Measurements from ENCODE around the gene KXD1.
A peak's percentile ranks its signal among the peaks of the same experiment; 100 is the strongest.
"Not testable (repeated sequence)": the region's sequence is repeated elsewhere in the genome, so short reads cannot be mapped to it uniquely, and the experiment has no call there.

The KXD1 gene

GRCh38 chr19:18523841-18524240 is 33.8 kb upstream of the KXD1 start:
- no peak overlapping the region for H3K27ac Mint-ChIP-seq
- H3K27me3 Mint-ChIP-seq: no peaks in the 10 kb centered on the region
- H3K36me3 Mint-ChIP-seq (ENCODE audit: low read depth): no peaks in the 10 kb centered on the region
- no peak overlapping the region for H3K4me3 Mint-ChIP-seq
- H3K4me1 Mint-ChIP-seq (ENCODE audit: low read depth): peaks cover 14% of the 10 kb centered on the region
- H3K9me3 Mint-ChIP-seq: no peaks in the 10 kb centered on the region

GRCh38 chr19:18526316-18526715 is 31.4 kb upstream of the KXD1 start:
- H3K27me3 Mint-ChIP-seq: no peaks in the 10 kb centered on the region
- no peak overlapping the region for H3K4me3 Mint-ChIP-seq
- peaks cover 3% of the 10 kb centered on the region for H3K4me1 Mint-ChIP-seq (ENCODE audit: low read depth)
- no peaks in the 10 kb centered on the region for H3K9me3 Mint-ChIP-seq
- no peak overlapping the region for H3K27ac Mint-ChIP-seq
- H3K36me3 Mint-ChIP-seq (ENCODE audit: low read depth): peaks cover 2% of the 10 kb centered on the region

- no peak overlapping the region for H3K27ac Mint-ChIP-seq
- H3K27me3 Mint-ChIP-seq: no peaks in the 10 kb centered on the region
- H3K4me1 Mint-ChIP-seq (ENCODE audit: low read depth): no peaks in the 10 kb centered on the region
- peaks cover 16% of the 10 kb centered on the region for H3K36me3 Mint-ChIP-seq (ENCODE audit: low read depth)
- no peaks in the 10 kb centered on the region for H3K9me3 Mint-ChIP-seq
- no peak overlapping the region for H3K4me3 Mint-ChIP-seq
These were observed 27.9 kb upstream of the KXD1 start for GRCh38 chr19:18529782-18530181.

- Mint-ChIP-seq H3K36me3 (ENCODE audit: low read depth) (peaks cover 24% of the 10 kb centered on the region), H3K9me3 (no peaks in the 10 kb centered on the region), H3K27ac (no peak overlapping the region), H3K27me3 (no peaks in the 10 kb centered on the region), H3K4me3 (no peak overlapping the region), H3K4me1 (ENCODE audit: low read depth) (no peaks in the 10 kb centered on the region)
These were observed 26.2 kb upstream of the KXD1 start for GRCh38 chr19:18531485-18531884.

GRCh38 chr19:18532168-18532890 is 25.3 kb upstream of the KXD1 start:
- Mint-ChIP-seq H3K4me3 (no peak overlapping the region), H3K36me3 (ENCODE audit: low read depth) (peaks cover 29% of the 10 kb centered on the region), H3K27ac (no peak overlapping the region), H3K27me3 (no peaks in the 10 kb centered on the region), H3K4me1 (ENCODE audit: low read depth) (no peaks in the 10 kb centered on the region), H3K9me3 (no peaks in the 10 kb centered on the region)

- no peak overlapping the region for H3K4me3 Mint-ChIP-seq
- H3K4me1 Mint-ChIP-seq (ENCODE audit: low read depth): no peaks in the 10 kb centered on the region
- no peaks in the 10 kb centered on the region for H3K27me3 Mint-ChIP-seq
- H3K9me3 Mint-ChIP-seq: no peaks in the 10 kb centered on the region
- peaks cover 33% of the 10 kb centered on the region for H3K36me3 Mint-ChIP-seq (ENCODE audit: low read depth)
- H3K27ac Mint-ChIP-seq: no peak overlapping the region
These were observed 24.6 kb upstream of the KXD1 start for GRCh38 chr19:18533058-18533457.

- Mint-ChIP-seq H3K36me3 (ENCODE audit: low read depth) (peaks cover 38% of the 10 kb centered on the region), H3K4me1 (ENCODE audit: low read depth) (peaks cover 8% of the 10 kb centered on the region), H3K27me3 (no peaks in the 10 kb centered on the region), H3K27ac (no peak overlapping the region), H3K9me3 (no peaks in the 10 kb centered on the region), H3K4me3 (no peak overlapping the region)
These were observed 21.2 kb upstream of the KXD1 start for GRCh38 chr19:18536475-18536874.

GRCh38 chr19:18537431-18537830 is 20.2 kb upstream of the KXD1 start:
- Mint-ChIP-seq H3K36me3 (ENCODE audit: low read depth) (peaks cover 35% of the 10 kb centered on the region), H3K9me3 (no peaks in the 10 kb centered on the region)

GRCh38 chr19:18538115-18538514 is 19.6 kb upstream of the KXD1 start:
- Mint-ChIP-seq H3K4me1 (ENCODE audit: low read depth) (peaks cover 19% of the 10 kb centered on the region), H3K36me3 (ENCODE audit: low read depth) (peaks cover 29% of the 10 kb centered on the region), H3K27ac (no peak overlapping the region), H3K4me3 (no peak overlapping the region), H3K27me3 (no peaks in the 10 kb centered on the region), H3K9me3 (no peaks in the 10 kb centered on the region)

More at GRCh38 chr19:18537431-18537830, 20.2 kb upstream of the KXD1 start:
- Mint-ChIP-seq H3K4me3 (no peak overlapping the region), H3K4me1 (ENCODE audit: low read depth) (peaks cover 16% of the 10 kb centered on the region), H3K27me3 (no peaks in the 10 kb centered on the region), H3K27ac (no peak overlapping the region)

GRCh38 chr19:18539372-18539771 is 18.3 kb upstream of the KXD1 start:
- Mint-ChIP-seq H3K4me3 (no peak overlapping the region), H3K27ac (no peak overlapping the region), H3K36me3 (ENCODE audit: low read depth) (peaks cover 26% of the 10 kb centered on the region), H3K4me1 (ENCODE audit: low read depth) (peaks cover 26% of the 10 kb centered on the region), H3K9me3 (no peaks in the 10 kb centered on the region), H3K27me3 (no peaks in the 10 kb centered on the region)

- not testable (repeated sequence) for H3K4me3 Mint-ChIP-seq, H3K27me3 Mint-ChIP-seq, H3K9me3 Mint-ChIP-seq, H3K27ac Mint-ChIP-seq
- Mint-ChIP-seq H3K4me1 (ENCODE audit: low read depth) (peaks cover 34% of the 10 kb centered on the region), H3K36me3 (ENCODE audit: low read depth) (peaks cover 25% of the 10 kb centered on the region)
These were observed 17.5 kb upstream of the KXD1 start for GRCh38 chr19:18540200-18540599.

GRCh38 chr19:18541258-18541991 is 16.2 kb upstream of the KXD1 start:
- peak overlapping the region; percentile 50 for H3K27ac Mint-ChIP-seq
- no peak overlapping the region for H3K4me3 Mint-ChIP-seq
- no peaks in the 10 kb centered on the region for H3K27me3 Mint-ChIP-seq
- H3K36me3 Mint-ChIP-seq (ENCODE audit: low read depth): peaks cover 18% of the 10 kb centered on the region
- H3K9me3 Mint-ChIP-seq: no peaks in the 10 kb centered on the region
- peaks cover 34% of the 10 kb centered on the region for H3K4me1 Mint-ChIP-seq (ENCODE audit: low read depth)

GRCh38 chr19:18541992-18542940 is 15.4 kb upstream of the KXD1 start:
- no peaks in the 10 kb centered on the region for H3K9me3 Mint-ChIP-seq
- peak overlapping the region; percentile 94 for H3K27ac Mint-ChIP-seq
- H3K4me1 Mint-ChIP-seq (ENCODE audit: low read depth): peaks cover 34% of the 10 kb centered on the region
- H3K27me3 Mint-ChIP-seq: no peaks in the 10 kb centered on the region
- peaks cover 12% of the 10 kb centered on the region for H3K36me3 Mint-ChIP-seq (ENCODE audit: low read depth)
- peak overlapping the region; percentile 87 for H3K4me3 Mint-ChIP-seq

GRCh38 chr19:18542941-18543813 is 14.5 kb upstream of the KXD1 start, which contains the start of gene FKBP8:
Gene FKBP8, minus strand, starts transcription at chr19:18543573. Its CDS starts 1,603 bp downstream, at chr19:18541970.
- Mint-ChIP-seq H3K36me3 (ENCODE audit: low read depth) (peaks cover 8% of the 10 kb centered on the region), H3K4me1 (ENCODE audit: low read depth) (peaks cover 34% of the 10 kb centered on the region), H3K27me3 (no peaks in the 10 kb centered on the region), H3K27ac (peak within 1 kb of the TSS; percentile 94), H3K4me3 (peak within 1 kb of the TSS; percentile 88), H3K9me3 (no peaks in the 10 kb centered on the region)
